ENCODE measurements around the gene ATP2B3. TPM values are rescaled to one million over a fixed set of nuclear protein-coding genes. Genes with fewer than 3 reads are reported as not detected.

The ATP2B3 gene
- total RNA-seq, 1 experiment from 2014 or later = not detected

Other genes with a start within 250 kb of the ATP2B3 start
- gene PNMA6F, start 195.9 kb upstream of the ATP2B3 start, total RNA-seq (2014; rRNA removed) = not detected in 2 replicates
- gene ZNF275, start 183.5 kb upstream of the ATP2B3 start, total RNA-seq (2014; rRNA removed) = 6.6 and 9.0 TPM in 2 replicates
- gene PNMA6E, start 116.3 kb upstream of the ATP2B3 start, total RNA-seq (2014; rRNA removed) = not detected in 2 replicates
- not detected in 2 replicates for gene ZFP92, start 106.2 kb upstream of the ATP2B3 start, total RNA-seq (2014; rRNA removed)
- 0.90 and 2.3 TPM in 2 replicates for gene TREX2, start 71.6 kb upstream of the ATP2B3 start, total RNA-seq (2014; rRNA removed)
- 29.3 and 52.6 TPM in 2 replicates for gene HAUS7, start 47.1 kb upstream of the ATP2B3 start, total RNA-seq (2014; rRNA removed)
- not detected in 2 replicates for gene BGN, start 22.7 kb upstream of the ATP2B3 start, total RNA-seq (2014; rRNA removed)
- 35.3 and 40.1 TPM in 2 replicates for gene CCNQ, start 81.5 kb downstream of the ATP2B3 start, total RNA-seq (2014; rRNA removed)
- not detected in 2 replicates for gene DUSP9, start 129.6 kb downstream of the ATP2B3 start, total RNA-seq (2014; rRNA removed)
- 0.19 TPM in 1 of 2 replicates, not detected in the other for gene PNCK, start 156.2 kb downstream of the ATP2B3 start, total RNA-seq (2014; rRNA removed)
- 10.2 and 13.7 TPM in 2 replicates for gene SLC6A8, start 170.3 kb downstream of the ATP2B3 start, total RNA-seq (2014; rRNA removed)
- 138 and 211 TPM in 2 replicates for gene BCAP31, start 206.7 kb downstream of the ATP2B3 start, total RNA-seq (2014; rRNA removed)
- gene ABCD1, start 207.2 kb downstream of the ATP2B3 start, total RNA-seq (2014; rRNA removed) = 25.8 and 30.5 TPM in 2 replicates
- 5.0 and 9.7 TPM in 2 replicates for gene PLXNB3, start 246.6 kb downstream of the ATP2B3 start, total RNA-seq (2014; rRNA removed)

All from LHCN-M2 (cell line).